ENCODE results near the gene PCNA.

- TF ChIP-seq CTCF (conservative IDR thresholded peaks at IDR 0.05; ENCODE audit: low read depth, low read length): no peak
- no peak for TF ChIP-seq SMC3 (IDR thresholded peaks at IDR 0.05; ENCODE audit: low read depth, low read length)
- no peak for TF ChIP-seq RCOR1 (IDR thresholded peaks at IDR 0.05; ENCODE audit: insufficient replicate concordance, low read length)
- no peak for TF ChIP-seq POLR2A (IDR thresholded peaks at IDR 0.05; ENCODE audit: low read depth, low read length)
- TF ChIP-seq CEBPB (IDR thresholded peaks at IDR 0.05; ENCODE audit: low read depth, low read length): no peak
- TF ChIP-seq MAFK (IDR thresholded peaks at IDR 0.05; ENCODE audit: low read depth, low read length): no peak
These were observed 34.8 kb upstream of the PCNA start for GRCh38 chr20:5154543-5154925.
